ENCODE data around the gene CDK5.

GRCh38 chr7:151013356-151013732, 44.4 kb downstream of the CDK5 start:
- no peak for TF ChIP-seq CTCF (IDR thresholded peaks at IDR 0.05; ENCODE audit: insufficient read depth, low read length, poor library complexity, severe bottlenecking)
- TF ChIP-seq EZH2phosphoT487 (conservative IDR thresholded peaks at IDR 0.05; ENCODE audit: low read length): no peak
